ENCODE measurements around the gene POLE. TPM values are rescaled to one million over a fixed set of nuclear protein-coding genes. Genes with fewer than 3 reads are reported as not detected.

The POLE gene
- total RNA-seq, 2 experiments from 2014 or later = 115 to 121 TPM

DNA sequence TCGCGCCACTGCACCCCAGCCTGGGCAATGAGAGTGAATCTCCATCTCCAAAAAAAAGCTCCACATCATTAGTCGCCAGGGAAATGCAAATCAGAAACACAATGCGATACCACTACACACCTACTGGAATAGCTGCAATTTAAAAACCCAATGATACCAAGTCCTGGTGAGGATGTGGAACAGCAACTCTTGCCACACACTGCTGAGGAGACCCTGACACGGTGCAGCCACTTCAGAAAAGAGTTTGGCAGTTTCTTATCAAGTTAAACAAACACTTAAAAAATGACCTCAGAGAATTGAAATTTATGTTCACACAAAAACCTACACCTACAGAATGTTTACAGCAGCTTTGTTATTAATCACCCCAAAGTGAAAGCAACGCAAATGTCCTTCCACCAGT is 56.5 kb downstream of the POLE start:
- TF ChIP-seq, protein P1, sequence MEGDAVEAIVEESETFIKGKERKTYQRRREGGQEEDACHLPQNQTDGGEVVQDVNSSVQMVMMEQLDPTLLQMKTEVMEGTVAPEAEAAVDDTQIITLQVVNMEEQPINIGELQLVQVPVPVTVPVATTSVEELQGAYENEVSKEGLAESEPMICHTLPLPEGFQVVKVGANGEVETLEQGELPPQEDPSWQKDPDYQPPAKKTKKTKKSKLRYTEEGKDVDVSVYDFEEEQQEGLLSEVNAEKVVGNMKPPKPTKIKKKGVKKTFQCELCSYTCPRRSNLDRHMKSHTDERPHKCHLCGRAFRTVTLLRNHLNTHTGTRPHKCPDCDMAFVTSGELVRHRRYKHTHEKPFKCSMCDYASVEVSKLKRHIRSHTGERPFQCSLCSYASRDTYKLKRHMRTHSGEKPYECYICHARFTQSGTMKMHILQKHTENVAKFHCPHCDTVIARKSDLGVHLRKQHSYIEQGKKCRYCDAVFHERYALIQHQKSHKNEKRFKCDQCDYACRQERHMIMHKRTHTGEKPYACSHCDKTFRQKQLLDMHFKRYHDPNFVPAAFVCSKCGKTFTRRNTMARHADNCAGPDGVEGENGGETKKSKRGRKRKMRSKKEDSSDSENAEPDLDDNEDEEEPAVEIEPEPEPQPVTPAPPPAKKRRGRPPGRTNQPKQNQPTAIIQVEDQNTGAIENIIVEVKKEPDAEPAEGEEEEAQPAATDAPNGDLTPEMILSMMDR (IDR thresholded peaks at IDR 0.05) = no peak
- Mint-ChIP-seq H3K27me3 (no peaks in the 10 kb centered on the region), H3K27ac (no peak overlapping the region), H3K9me3 (no peaks in the 10 kb centered on the region), H3K4me3 (no peak overlapping the region), H3K36me3 (ENCODE audit: low read depth) (peaks cover 55% of the 10 kb centered on the region), H3K4me1 (ENCODE audit: low read depth) (no peaks in the 10 kb centered on the region)
- DNase-seq (no peak), ATAC-seq (no peak)
- ChIA-PET POLR2A (interaction anchor here (1.5 kb wide), 1 partner anchor 10 kb away, joined by 5 read pairs; no protein-coding TSS in a partner anchor), CTCF (interaction anchor here (1.9 to 2.1 kb wide), 2 partner anchors 8 to 16 kb away, joined by 5 to 7 read pairs; no protein-coding TSS in a partner anchor)
- intact Hi-C loops (cut with micrococcal nuclease) = no loop called here

DNA sequence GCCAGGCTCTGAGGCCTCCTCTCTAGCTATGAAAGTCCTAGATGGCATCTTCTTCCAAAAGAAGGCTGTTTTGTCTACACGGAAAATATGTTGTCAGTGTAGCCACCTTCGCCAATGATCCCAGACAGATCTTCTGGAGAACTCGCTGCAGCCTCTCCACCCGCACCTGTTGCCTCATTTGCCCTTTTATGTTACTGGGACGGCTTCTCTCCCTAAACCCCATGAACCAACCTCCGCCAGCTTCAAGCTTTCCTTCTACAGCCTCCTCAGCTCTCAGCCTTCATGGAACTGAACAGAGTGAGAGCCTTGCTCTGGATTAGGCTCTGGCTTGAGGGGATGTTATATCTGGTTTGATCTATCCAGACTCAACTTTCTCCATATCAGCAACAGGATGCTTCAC is 57.8 kb downstream of the POLE start:
- TF ChIP-seq, protein P1 (IDR thresholded peaks at IDR 0.05) = no peak
- intact Hi-C loops (cut with micrococcal nuclease) = no loop called here
- no peak for DNase-seq
- Mint-ChIP-seq H3K9me3 (no peaks in the 10 kb centered on the region), H3K27me3 (no peaks in the 10 kb centered on the region), H3K4me1 (ENCODE audit: low read depth) (no peaks in the 10 kb centered on the region), H3K4me3 (no peak overlapping the region), H3K36me3 (ENCODE audit: low read depth) (peaks cover 42% of the 10 kb centered on the region), H3K27ac (no peak overlapping the region)
- CTCF ChIA-PET = interaction anchor here (1.9 kb wide), 1 partner anchor 9 kb away, joined by 5 read pairs; no protein-coding TSS in a partner anchor
- POLR2A ChIA-PET = no interaction called here
- ATAC-seq = no peak

DNA sequence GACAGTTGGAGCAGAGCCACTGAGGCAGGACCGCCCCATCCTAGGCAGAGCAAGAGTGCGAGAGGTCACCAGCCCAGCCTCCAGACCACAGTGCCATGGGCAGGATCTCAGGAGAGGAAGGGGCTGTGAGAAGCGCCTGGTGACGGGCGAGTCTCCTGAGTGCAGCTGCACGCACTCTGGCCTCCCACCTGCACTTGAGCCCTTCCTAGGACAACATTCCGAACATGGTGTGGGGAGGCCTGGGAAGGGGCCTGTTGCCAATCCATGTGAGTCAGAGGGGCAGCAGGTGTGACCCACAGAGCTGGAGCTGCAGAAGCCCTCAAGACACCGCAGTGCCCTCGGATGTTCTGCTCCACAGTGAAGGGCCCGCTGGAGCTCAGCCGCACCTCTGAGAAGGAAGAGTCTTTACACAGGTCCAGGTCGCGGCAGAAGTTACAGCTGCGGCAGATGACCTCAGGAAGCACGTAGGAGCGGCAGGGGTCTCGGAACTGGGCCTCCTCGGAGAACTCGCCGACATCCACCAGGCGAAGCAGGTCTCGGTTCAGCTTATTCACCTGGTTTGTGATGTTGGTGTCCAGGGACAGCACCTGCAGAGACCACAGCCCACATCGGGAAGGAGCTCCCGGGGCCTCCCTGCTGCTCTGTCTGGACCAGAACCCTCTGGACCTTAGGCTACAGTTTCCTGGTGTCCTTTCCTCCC is 61.3 kb downstream of the POLE start:
- TF ChIP-seq, protein P1 (IDR thresholded peaks at IDR 0.05) = no peak
- ATAC-seq = no peak
- H3K9me3 Mint-ChIP-seq = no peaks in the 10 kb centered on the region
- no peaks in the 10 kb centered on the region for H3K4me1 Mint-ChIP-seq (ENCODE audit: low read depth)
- intact Hi-C loops (cut with micrococcal nuclease) = no loop called here
- no peak for DNase-seq
- H3K36me3 Mint-ChIP-seq (ENCODE audit: low read depth) = peaks cover 21% of the 10 kb centered on the region
- H3K27me3 Mint-ChIP-seq = peaks cover 2% of the 10 kb centered on the region
- H3K27ac Mint-ChIP-seq = no peak overlapping the region
- ChIA-PET POLR2A (no interaction called here), CTCF (interaction anchor here (0.9 to 1.3 kb wide), 3 partner anchors 10 to 13 kb away, joined by 3 to 6 read pairs (median 5); no protein-coding TSS in a partner anchor)
- no peak overlapping the region for H3K4me3 Mint-ChIP-seq

DNA sequence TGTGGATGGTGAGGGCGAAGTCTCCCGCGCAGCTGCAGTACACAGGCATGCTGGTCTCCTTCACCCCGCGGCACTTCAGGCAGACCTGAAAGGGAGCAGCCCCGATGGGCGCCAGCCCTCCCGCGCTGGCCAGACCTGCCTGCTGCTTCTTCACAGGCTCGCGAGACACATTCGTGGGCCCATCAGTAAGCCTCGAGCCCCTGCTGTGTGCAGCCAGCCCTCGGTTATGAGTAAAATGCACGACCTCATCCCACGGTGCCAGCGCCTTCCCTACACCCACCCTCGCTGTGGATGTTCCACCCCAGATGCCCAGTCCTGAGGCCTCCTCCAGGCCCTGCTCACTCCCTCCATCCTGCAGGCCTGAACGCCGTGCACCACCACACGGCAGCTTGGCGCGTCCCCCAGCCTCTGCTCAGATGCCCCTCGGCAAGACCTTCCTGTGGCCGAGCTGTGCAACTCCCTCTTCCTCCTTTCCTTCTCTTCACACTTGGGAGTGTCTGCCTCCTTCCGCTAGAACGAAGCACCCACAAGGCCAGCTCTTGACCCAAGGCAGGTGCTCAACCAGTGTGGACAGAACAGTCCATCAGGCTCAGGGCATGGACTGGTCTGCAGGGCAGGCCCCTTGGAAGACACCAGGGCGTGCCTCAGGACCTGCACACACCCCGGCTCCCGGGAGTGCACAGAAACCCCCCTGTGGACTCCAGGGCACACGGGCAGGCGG is 62.1 kb downstream of the POLE start:
- Mint-ChIP-seq H3K9me3 (no peaks in the 10 kb centered on the region), H3K36me3 (ENCODE audit: low read depth) (peaks cover 16% of the 10 kb centered on the region), H3K27ac (no peak overlapping the region), H3K4me1 (ENCODE audit: low read depth) (no peaks in the 10 kb centered on the region), H3K4me3 (no peak overlapping the region), H3K27me3 (peaks cover 3% of the 10 kb centered on the region)
- TF ChIP-seq, protein P1 (IDR thresholded peaks at IDR 0.05) = no peak
- intact Hi-C loops (cut with micrococcal nuclease) = no loop called here
- no peak for DNase-seq
- POLR2A ChIA-PET = interaction anchor here (0.8 kb wide), 1 partner anchor 143 kb away, joined by 3 read pairs; no protein-coding TSS in a partner anchor
- no peak for ATAC-seq
- CTCF ChIA-PET = interaction anchor here (1.4 kb wide), 1 partner anchor 10 kb away, joined by 4 read pairs; no protein-coding TSS in a partner anchor

All from activated CD8-positive, alpha-beta T cell treated with anti-CD3 and anti-CD28 coated beads for 36 hours (primary cell).